PC-9 (cell line): Measurements from ENCODE around the gene SERINC5. TPM values are rescaled to one million over a fixed set of nuclear protein-coding genes. Genes with fewer than 3 reads are reported as not detected.

Source experiments
- BruUV-seq: library from RNA; stranded (reverse); fragments of 400-500 nt; replicated peaks from 2 replicates; lab custom pipeline; 2021; lab: Mats Ljungman, UMichigan
- CTCF ChIA-PET: fragments of 300-600 bp; sonication (Branson Sonifier 250); formaldehyde crosslinking; loops from one replicate; lab custom pipeline; 2022; ENCODE audit warnings: antibody characterized with exemption; lab: Charles Lee
- POLR2A ChIA-PET: fragments of 300-600 bp; sonication (Branson Sonifier 250); formaldehyde crosslinking; loops from one replicate; lab custom pipeline; 2022; ENCODE audit warnings: antibody characterized with exemption; ENCODE audit not compliant: unreplicated experiment; lab: Charles Lee
- DNase-seq, 2 experiments: peaks; one replicate each; pipeline versions ENCODE4 v3.0.0 to v3.0.0-alpha.2; 2015 to 2022; ENCODE audit warnings: mixed read lengths in 1 of 2
- H2AFZ ChIP-seq: fragments of 200-600 bp; sonication (generic); 2 replicates; pipeline ENCODE4 v1.8.1; 2017; ENCODE audit warnings: antibody characterized with exemption
- H3F3A ChIP-seq: fragments of 200-600 bp; sonication (generic); 2 replicates; pipeline ENCODE4 v1.8.1; 2017; ENCODE audit warnings: antibody characterized with exemption, mild to moderate bottlenecking, low read depth; ENCODE audit not compliant: insufficient read depth
- H3K27ac ChIP-seq: fragments of 200-600 bp; sonication (generic); 2 replicates; pipeline ENCODE4 v1.6.1; 2016; ENCODE audit warnings: mixed run types
- H3K27me3 ChIP-seq: fragments of 200-600 bp; sonication (generic); 2 replicates; pipeline ENCODE4 v1.6.1; 2016; ENCODE audit warnings: low read depth, mixed run types; ENCODE audit not compliant: insufficient read depth
- H3K36me3 ChIP-seq: fragments of 200-600 bp; sonication (generic); 2 replicates; pipeline ENCODE4 v1.6.1; 2016; ENCODE audit warnings: low read depth, mixed run types
- H3K4me1 ChIP-seq: fragments of 200-600 bp; sonication (generic); replicated peaks from 2 replicates; pipeline ENCODE4 v1.6.1; 2016; ENCODE audit warnings: mixed run types; ENCODE audit not compliant: insufficient read depth
- H3K4me2 ChIP-seq: fragments of 200-600 bp; sonication (generic); 2 replicates; pipeline ENCODE4 v1.6.1; 2017; ENCODE audit warnings: mixed run types
- H3K4me3 ChIP-seq: fragments of 200-600 bp; sonication (generic); 2 replicates; pipeline ENCODE4 v1.6.1; 2016; ENCODE audit warnings: mixed run types
- H3K79me2 ChIP-seq: fragments of 200-600 bp; sonication (generic); 2 replicates; pipeline ENCODE4 v1.6.1; 2017; ENCODE audit warnings: low read depth, mixed run types
- H3K9me2 ChIP-seq: fragments of 200-600 bp; sonication (generic); 2 replicates; pipeline ENCODE4 v1.8.1; 2017; ENCODE audit warnings: mild to moderate bottlenecking; ENCODE audit not compliant: insufficient read depth
- H3K9me3 ChIP-seq: fragments of 200-600 bp; sonication (generic); 2 replicates; pipeline ENCODE4 v1.8.1; 2016; ENCODE audit warnings: low read depth; ENCODE audit not compliant: insufficient read depth
- H4K20me1 ChIP-seq: fragments of 200-600 bp; sonication (generic); 2 replicates; pipeline ENCODE4 v1.8.1; 2017; ENCODE audit not compliant: insufficient read depth
- CTCF ChIP-seq: fragments of 200-600 bp; sonication (generic); conservative IDR thresholded peaks from 2 replicates; pipeline ENCODE4 v1.6.1; 2017; ENCODE audit warnings: mixed run types, antibody characterized with exemption, mild to moderate bottlenecking, moderate library complexity
- EZH2 ChIP-seq: fragments of 200-600 bp; sonication (generic); IDR thresholded peaks from 2 replicates; pipeline ENCODE4 v1.8.0; 2017; ENCODE audit warnings: antibody characterized with exemption, low read depth
- intact Hi-C: fragments of 100-400 bp; cut with micrococcal nuclease; formaldehyde crosslinking; loops from one replicate; pipeline ENCODE4 v1.10.0; 2022; ENCODE audit not compliant: unreplicated experiment
- total RNA-seq: library from RNA; stranded (reverse); gene quantifications from 2 replicates; pipeline ENCODE4 v1.2.3, GENCODE V29; 2021

The SERINC5 gene
- total RNA-seq, 1 experiment from 2014 or later = 68.8 TPM

GRCh38 chr5:80119372-80119771 lies 136.5 kb downstream of the SERINC5 start:
- no peaks in the 10 kb centered on the region for H3K9me2 ChIP-seq
- TF ChIP-seq EZH2 (no peak), CTCF (no peak)
- H2AFZ ChIP-seq = no peak overlapping the region
- no peak overlapping the region for H3K27ac ChIP-seq
- no peaks in the 10 kb centered on the region for H3F3A ChIP-seq
- intact Hi-C loops = no loop called here
- H3K4me3 ChIP-seq = no peak overlapping the region
- DNase-seq = no peak
- CTCF ChIA-PET = no interaction called here
- no peaks in the 10 kb centered on the region for H3K27me3 ChIP-seq
- no peaks in the 10 kb centered on the region for H4K20me1 ChIP-seq
- BruUV-seq = no TSS peak
- no peaks in the 10 kb centered on the region for H3K4me1 ChIP-seq
- H3K4me2 ChIP-seq = no peak overlapping the region
- no peaks in the 10 kb centered on the region for H3K79me2 ChIP-seq
- no peaks in the 10 kb centered on the region for H3K9me3 ChIP-seq
- no peaks in the 10 kb centered on the region for H3K36me3 ChIP-seq
- POLR2A ChIA-PET = no interaction called here

GRCh38 chr5:80117446-80117845 lies 138.4 kb downstream of the SERINC5 start:
- no peaks in the 10 kb centered on the region for H3K36me3 ChIP-seq
- POLR2A ChIA-PET = no interaction called here
- BruUV-seq = no TSS peak
- no peak overlapping the region for H2AFZ ChIP-seq
- H3K27ac ChIP-seq = no peak overlapping the region
- H3K4me3 ChIP-seq = no peak overlapping the region
- no peak for TF ChIP-seq CTCF
- TF ChIP-seq EZH2 = no peak
- H3K4me2 ChIP-seq = no peak overlapping the region
- H3K4me1 ChIP-seq = no peaks in the 10 kb centered on the region
- CTCF ChIA-PET = no interaction called here
- no peaks in the 10 kb centered on the region for H3K9me2 ChIP-seq
- H3K27me3 ChIP-seq = no peaks in the 10 kb centered on the region
- intact Hi-C loops = no loop called here
- no peaks in the 10 kb centered on the region for H3F3A ChIP-seq
- H3K9me3 ChIP-seq = no peaks in the 10 kb centered on the region
- no peak for DNase-seq
- H3K79me2 ChIP-seq = no peaks in the 10 kb centered on the region
- no peaks in the 10 kb centered on the region for H4K20me1 ChIP-seq

GRCh38 chr5:80116465-80116864 lies 139.4 kb downstream of the SERINC5 start:
- no peak overlapping the region for H3K27ac ChIP-seq
- no peaks in the 10 kb centered on the region for H4K20me1 ChIP-seq
- POLR2A ChIA-PET = no interaction called here
- H3K4me3 ChIP-seq = no peak overlapping the region
- no peaks in the 10 kb centered on the region for H3K79me2 ChIP-seq
- H3K36me3 ChIP-seq = no peaks in the 10 kb centered on the region
- TF ChIP-seq CTCF (no peak), EZH2 (no peak)
- H2AFZ ChIP-seq = no peak overlapping the region
- CTCF ChIA-PET = no interaction called here
- no peaks in the 10 kb centered on the region for H3F3A ChIP-seq
- no peaks in the 10 kb centered on the region for H3K9me3 ChIP-seq
- no peaks in the 10 kb centered on the region for H3K4me1 ChIP-seq
- BruUV-seq = no TSS peak
- no peaks in the 10 kb centered on the region for H3K27me3 ChIP-seq
- intact Hi-C loops = no loop called here
- no peak for DNase-seq
- no peak overlapping the region for H3K4me2 ChIP-seq
- no peaks in the 10 kb centered on the region for H3K9me2 ChIP-seq
